Measurements from ENCODE around the gene SLF1.
"Not testable (repeated sequence)": the region's sequence is repeated elsewhere in the genome, so short reads cannot be mapped to it uniquely, and the experiment has no call there.

Gene SLF1

DNA sequence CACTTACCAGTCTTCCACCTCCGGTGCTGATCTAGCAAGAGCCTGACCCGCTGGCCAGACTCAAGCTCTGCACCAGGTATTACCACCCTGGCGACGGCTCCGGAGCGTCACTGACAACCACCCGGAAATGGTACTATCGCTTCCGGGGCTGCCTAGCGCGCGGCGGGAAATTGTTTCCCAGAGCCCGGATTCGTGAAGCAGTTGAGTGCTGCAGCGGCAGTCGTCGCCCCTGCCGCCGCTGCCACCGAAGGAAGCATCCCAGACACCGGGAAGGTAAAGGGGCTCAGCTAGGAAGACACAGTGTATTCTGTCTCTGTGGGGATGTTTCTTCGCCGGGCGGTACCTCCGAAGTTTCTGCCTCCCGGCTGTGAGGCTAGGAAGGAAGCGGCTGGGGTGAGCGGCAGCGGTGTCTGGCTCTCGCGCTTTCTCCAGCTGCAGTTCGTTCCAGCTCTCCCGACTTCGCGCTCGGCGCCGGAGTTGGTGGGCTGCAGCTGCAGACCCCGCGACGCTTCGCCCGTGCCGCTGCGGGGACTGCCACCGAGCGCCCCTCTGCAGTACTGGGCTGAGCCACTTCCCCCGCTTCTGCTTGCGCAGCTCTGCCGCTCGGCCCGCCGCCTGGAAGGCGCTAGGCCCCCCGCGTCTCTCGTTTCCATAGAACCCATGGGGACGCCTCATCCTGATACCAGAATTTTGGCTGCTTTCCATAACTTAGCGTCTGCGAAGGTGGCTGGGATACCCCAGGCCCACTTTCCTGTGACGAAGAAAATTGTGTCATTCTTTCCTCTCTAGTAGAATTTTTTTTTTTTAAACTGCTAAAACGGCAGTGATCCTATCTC is at the start of gene SLF1, which contains the start of gene KIAA0825:
TSS of gene SLF1 (plus strand) at position 177 of the 836 bp plus-strand sequence. CDS start 10,142 bp downstream, outside the sequence.
TSS of gene KIAA0825 (minus strand) at position 112 of the 836 bp plus-strand sequence. CDS start 81,478 bp downstream, outside the sequence.
- DNase-seq = peak; percentile 58

DNA sequence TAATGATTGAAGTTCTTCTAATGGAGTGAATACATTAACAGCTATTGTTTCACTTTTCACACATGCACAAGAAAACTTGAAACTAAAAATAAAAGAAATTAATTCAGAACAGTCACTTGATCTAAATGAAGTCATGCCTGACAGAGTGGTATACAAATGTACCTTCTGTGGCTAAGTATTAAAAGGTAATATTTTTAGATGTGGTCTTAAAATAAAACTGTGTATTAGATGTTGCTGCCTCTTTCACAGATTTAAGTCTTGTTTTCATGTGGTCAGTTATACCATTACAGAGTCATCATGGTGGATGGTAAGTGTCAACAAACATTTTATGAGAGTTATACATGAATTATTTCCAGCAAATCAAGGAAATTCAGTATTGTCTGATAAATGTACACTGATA is 47.1 kb upstream of the SLF1 start:
- DNase-seq = no peak

DNA sequence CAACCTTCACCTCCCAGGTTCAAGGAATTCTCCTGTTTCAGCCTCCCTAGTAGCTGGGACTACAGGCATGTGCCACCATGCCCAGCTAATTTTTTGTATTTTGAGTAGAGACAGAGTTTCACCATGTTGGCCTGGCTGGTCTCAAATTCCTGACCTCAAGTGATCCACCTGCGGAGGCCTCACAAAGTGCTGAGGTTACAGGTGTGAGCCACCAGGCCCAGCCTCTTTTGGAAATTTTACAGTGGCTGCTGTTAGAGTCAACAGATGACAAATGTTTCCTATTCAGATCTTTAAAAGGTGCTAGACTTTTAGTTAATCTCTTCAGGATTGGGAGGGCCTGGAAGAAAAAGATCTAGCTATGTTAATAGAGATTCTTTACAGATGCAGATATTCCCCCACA is 45.1 kb upstream of the SLF1 start:
- not testable (repeated sequence) for DNase-seq

DNA sequence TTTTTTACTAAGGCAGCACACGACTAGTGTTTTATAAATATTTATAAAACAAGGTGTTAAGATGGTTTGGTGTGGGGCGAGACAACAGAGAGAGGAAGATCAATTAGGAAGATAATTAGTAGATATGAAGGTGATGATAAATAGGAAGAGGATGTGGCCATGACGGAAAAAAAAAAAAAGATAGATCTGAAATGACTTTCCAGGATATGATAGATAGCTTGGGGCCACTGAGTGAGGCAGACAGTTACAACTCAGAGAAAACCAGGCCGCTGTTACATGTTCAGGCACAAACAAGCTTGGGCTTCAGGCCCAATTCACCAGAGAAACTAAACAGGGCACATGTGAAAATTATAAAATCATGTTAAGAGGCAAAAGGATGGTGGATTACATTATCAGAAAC is 43.3 kb upstream of the SLF1 start:
- DNase-seq = no peak

DNA sequence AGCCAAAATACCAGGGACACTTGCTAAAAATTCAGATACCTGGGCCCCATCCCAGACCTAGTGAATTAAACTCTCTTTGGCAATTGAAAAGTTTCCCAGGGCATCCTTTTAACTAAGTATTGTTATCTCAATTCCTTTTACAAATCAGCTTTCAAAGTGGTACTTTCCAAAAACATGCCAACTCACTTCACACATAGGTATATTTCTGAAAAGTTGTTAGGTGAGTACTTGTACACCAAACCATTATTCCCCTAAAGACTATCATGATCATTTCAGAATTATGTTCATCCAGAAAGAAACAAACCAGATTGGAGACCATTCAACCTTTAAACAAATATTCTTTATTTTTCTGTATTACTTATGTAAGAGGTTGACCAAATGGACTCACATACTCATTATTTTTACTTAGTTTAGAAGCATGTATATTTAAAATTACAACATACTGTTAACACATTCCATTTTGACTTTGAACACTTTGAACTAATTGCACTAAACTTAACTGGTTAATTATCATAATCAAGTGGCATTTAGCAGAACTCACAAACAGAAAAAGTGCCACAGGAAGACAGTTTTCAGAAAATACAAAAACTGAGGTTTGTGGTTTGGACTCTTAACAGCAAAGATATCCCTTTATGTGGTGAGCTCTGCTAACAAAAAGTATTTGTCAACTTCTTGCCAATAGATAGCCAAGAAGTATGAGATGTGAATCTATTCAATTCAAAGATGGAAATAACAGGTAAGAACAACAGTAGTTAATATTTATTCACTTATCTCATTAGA is 40.8 kb upstream of the SLF1 start:
- no peak for DNase-seq

DNA sequence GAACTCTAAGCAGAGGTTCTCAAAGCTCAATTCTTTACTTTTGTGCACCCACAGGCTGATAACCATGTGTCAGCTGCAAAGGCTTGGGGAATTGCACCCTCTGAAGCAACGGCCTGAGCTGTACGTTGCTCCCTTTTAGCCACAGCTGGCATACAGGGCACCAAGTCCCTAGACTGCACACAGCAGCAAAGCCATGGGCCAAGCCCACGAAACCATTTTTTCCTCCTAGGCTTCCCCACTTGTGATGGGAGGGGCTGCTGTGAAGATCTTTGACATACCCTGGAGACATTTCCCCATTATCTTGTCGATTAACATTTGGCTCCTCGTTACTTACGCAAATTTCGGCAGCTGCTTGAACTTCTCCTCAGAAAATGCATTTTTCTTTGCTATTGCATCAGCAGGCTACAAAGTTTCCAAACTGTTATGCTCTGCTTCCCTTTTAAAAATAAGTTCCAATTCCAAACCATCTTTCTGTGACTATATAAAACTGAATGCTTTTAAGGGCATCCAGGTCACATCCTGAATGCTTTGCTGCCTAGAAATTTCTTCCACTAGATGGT is 23.1 kb upstream of the SLF1 start:
- DNase-seq = no peak

DNA sequence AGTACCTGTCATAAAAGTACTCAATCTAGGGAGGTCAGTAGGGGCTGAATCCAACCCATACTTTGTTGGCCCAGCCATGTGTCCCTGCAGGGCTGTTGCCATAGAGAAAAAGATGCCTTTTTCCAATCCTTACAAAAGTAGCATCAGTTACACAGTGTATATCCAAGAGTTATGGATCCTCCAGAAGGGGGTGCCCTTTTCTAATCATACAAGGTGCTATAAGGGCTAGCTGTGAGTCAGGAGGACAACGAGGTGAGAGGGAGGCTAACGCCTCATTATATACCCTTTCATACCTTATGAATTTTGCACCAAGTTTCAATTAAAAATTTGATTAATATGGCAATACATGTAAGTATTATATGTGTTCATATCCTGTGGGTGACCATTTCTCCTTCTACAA is 4.9 kb upstream of the SLF1 start:
- DNase-seq = no peak

DNA sequence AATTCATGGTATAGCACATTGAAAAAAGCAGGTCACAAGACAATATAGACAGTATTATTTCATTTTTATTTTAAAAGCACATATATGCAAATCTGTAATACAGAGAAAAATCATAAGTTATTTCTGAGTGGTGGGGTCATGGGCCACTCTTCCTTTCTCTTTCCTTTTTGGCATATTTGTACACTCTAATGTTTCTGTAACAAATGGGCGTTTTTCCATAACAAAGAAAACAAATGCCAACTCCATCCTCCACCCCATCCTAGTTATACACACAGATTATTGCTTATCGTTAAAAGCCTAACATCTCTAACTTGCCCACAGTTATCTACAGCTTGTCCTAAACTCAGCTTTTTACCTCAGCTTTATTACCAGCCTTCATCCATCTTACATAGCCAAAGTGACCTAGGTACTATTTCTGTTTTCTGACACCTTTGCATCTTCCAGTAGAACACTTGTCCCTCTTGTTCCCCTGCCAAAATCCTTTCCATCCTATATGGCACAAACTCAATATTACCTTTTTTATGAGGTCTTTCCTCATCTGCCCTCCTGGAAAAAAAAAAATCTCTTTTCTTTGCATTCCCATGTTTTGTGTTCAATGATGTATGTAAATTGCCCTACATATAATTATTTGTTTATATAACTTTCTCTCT is 4.2 kb upstream of the SLF1 start:
- no peak for DNase-seq

DNA sequence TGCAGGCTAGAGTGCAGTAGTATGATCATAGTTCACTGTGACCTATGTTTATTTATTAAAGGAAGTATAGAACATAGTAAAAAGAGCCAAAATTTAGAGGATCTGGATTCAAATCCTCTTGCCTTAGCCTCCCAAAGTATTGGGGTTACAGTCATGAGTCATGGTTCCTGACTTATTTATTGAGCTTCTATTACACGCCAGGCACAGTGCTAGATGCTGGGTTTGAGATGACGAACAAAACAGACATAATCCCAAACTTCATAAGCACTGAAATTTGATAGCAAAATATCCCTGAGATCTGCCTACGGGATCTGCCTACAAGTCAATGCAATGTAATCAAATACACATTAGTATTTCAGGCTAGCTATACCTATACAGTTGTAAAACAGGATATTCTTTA is 2.6 kb upstream of the SLF1 start:
- DNase-seq = no peak

DNA sequence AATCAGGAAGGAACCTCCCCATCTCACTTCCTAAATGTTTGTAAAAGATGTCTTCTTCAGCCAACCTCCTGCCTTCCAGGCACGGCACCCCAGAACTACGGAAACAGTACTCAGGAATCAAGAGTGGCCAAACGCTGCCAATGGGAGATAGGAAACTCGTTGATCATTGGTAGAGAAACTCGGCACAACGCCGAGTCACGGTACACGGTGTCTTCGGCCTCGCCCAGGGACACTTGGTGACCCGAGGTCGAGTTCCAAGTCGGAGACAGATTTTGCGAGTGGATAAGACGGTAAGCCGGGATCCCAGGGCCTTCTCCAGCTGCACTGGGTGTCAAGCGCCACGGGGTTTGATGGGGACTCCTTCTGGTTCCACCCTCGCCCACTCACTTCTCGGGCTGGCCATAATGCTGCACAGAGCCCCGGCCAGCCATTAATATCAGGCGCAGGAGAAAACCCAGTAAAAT is 408 bp upstream of the SLF1 start:
- peak; percentile 5 for DNase-seq

DNA sequence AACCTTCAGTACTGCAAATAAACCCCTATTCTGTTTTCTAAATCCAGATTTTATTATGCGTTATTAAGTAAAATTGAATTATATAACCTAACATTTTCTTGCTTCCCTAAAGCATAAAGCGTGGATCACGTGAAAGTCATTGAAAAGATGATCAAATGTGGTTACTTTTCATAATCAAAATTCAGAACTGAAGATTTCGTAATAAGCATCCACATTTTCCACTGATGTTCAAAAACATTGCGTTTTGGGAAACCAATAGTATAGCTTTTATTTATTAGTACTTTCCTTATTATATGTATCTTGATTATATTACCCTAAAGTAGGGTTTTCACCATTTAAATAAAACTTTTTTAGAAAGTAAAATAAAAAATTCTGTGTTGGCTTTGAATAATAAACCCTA is 1.8 kb downstream of the SLF1 start:
- no peak for DNase-seq

DNA sequence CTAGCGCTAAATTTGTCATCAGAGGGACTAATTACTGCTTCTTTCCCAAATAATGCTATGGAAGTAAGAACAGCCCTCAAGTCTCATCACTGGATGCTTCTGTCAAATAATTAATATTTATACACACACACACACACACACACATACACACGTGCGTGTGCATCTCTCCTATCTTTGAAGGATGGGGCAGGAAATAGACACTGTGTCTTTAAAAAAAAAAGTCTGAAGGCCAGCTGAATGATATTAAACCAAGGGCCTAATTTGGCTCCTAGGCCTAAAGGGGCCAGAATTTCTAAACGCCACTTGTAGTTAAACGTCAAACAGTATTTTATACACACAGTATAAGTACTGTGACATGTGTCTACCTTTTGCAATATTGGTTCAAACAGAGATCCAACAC is 3.3 kb downstream of the SLF1 start:
- no peak for DNase-seq

DNA sequence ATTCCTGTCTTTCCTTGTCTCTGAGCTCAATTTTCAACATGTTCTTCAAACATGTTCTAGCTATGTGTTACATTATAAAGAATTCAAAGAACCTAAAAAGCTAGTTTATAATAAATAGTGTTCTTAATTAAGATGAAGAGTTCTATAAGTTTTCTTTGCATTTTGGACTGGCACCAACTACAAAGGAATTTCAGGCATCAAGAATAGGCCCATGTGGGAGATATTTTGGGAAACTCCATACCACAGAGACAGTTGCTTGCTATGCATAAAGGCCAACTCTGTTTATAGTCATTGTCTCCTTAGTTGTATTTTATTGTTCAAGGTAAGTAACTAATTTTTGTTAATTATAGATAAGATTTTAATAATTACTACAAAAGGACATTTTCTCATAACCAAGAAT is 4.5 kb downstream of the SLF1 start:
- no peak for DNase-seq

DNA sequence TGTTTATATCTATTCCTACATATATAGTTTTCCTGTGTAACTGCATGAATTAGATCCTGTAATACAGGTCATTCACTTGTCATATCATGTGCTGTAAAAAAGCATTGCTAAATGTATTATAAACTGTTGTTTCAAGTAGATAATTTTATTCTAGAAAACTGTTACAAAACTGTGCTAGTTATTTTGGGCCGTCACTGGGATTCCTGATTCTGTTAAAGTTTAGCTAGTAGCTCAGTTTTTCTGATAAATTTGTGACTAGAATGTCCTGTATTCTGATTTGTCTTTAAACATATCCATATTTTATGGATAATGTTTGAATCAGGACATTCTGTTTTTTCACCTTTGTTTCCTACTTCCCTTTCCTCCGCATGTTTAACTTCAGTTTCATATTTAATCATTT is 5.4 kb downstream of the SLF1 start:
- no peak for DNase-seq

DNA sequence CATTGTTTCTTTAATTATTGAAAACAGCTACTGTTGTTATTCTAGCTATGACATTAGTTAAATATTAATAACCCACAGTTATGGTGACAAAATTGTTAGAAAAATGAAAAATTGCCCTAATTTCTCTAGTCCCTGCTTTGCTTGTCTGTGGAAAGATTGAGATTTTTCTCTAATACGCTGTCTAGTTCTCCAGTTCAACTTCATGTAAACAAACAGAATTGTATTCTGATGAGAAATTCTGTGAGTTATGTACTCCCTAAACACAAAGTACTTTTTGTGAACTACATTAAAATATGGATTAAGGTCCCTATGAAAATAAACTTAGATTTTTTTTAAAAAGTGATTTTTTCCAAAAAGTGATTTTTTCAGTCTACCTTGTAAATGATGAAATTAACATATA is 8.7 kb downstream of the SLF1 start:
- DNase-seq = no peak

DNA sequence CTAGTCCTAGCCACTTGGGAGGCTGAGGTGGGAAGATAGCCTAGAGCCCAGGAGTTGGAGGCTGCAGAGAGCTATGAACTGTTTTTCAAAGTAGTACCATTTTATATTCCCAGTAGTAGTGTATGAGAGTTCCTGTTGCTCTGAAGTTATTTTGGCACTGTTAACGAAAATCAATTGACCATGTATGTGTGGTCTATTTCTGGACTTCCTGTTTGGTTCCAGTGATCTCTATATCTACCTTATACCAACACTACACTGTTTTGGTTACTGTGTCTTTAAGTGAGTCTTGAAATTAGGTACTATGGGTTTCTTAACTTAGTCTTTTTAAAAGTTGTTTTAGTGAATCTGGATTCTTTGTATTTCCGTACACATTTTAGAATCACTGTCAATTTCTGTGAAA is 13.6 kb downstream of the SLF1 start:
- no peak for DNase-seq

DNA sequence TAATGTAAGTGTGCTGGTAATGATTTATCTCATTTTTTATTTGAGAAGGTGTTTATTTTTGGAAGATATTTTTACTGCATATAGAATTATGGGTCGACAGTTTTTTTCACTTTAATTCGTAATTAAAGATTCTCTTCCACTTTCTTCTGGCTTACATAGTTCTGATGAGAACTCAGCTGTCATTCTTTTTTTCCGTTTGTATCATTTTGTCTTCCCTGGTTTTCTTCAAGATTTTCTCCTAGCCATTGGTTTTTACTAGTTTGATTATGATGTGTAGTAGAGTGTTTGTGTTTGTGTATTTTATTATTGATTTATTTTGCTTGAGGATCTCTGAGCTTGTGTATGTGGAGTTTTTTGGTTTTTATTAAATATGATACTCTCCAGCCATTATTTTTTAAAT is 21.7 kb downstream of the SLF1 start:
- no peak for DNase-seq

DNA sequence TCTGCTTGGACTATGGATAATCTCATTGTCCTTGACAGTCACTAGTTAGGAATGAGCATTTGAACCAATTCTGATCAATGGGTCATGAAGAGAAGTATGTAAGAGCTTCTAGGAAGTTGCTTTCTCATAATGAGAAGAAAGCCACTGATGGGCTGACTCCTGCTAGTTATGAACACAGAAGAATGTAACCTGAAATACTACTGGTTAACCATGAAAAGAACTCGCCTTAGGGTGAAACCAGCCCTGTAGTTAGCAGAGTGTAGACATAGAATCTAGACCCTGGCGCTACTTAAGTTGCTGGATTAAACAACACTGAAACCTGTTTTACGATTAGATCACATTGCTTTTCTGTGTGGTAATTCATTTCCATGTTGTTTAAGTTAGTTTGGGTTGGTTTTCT is 26.6 kb downstream of the SLF1 start:
- DNase-seq = no peak

DNA sequence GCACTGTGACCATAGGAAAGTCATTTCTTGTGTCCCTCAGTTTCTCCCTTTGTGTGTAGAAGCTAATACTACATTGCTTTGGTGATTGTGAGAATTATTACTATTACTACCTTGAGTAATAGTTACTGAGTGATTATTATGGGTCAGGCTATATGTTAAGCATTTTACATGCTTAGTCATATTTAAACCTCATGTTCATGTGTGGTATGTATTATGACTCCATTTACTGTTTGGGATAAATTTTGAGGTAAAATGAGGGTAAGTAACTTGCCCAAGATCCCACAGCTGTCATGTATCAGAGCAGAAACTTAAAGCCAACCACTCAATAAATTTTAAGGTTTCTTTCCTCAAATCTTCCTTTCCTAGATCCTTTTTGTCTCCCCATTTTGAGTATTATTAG is 28.3 kb downstream of the SLF1 start:
- DNase-seq = no peak

DNA sequence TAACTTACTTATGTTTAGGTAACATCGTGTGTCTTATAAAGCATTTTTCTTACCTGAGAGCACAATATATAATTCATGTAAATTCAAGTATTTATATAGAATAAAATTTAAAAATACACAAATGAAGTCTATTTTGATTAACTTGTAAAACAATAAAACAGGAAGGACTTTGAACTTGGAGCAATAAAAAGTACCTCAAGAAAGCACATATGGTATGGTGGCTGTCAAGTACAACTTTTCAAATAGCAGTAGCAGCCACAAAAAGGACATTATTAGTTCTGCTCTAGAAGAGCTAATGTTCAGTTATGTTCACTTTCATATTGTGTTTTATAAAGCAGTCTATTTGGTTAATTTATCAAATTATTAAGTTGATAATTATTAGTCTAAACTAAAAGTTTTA is 31.4 kb downstream of the SLF1 start:
- DNase-seq = no peak

DNA sequence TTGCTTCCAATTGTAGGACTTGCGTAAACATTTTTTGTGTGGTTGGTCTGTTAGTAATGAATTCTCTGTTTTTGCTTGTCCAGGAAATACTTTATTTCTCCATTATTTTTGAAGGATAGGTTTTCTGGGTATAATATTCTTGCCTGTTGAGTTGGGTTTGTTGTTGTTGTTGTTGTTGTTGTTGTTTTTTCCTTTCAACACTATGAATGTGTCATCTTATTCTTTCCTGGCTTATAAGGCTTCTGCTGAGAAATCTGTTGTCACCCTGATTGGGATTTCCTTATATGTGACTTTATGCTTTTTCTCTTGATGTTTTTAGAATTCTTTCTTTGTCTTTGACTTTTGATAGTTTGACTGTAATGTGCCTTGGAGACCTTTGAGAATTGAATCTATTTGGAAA is 39.8 kb downstream of the SLF1 start:
- DNase-seq = no peak

DNA sequence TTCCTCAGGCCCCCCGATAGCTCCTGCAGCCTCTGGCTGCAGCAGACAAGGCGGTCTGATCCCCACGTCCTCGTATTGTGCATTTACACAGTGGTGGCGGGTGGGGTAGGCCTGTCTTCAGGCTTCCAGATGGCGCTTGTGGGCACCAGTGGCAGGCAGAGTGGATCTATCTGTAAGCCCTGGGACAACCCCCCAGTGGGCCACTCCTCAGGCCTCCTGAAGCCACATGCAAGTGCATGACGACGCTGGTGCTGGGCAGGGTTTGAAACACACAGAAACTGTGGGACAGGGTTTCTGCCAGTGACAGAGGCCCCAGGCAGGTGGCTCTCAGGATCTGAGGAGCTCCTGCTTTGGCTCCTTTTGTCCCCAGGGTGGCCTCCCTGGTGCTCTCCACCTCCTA is 42.0 kb downstream of the SLF1 start:
- DNase-seq = no peak

DNA sequence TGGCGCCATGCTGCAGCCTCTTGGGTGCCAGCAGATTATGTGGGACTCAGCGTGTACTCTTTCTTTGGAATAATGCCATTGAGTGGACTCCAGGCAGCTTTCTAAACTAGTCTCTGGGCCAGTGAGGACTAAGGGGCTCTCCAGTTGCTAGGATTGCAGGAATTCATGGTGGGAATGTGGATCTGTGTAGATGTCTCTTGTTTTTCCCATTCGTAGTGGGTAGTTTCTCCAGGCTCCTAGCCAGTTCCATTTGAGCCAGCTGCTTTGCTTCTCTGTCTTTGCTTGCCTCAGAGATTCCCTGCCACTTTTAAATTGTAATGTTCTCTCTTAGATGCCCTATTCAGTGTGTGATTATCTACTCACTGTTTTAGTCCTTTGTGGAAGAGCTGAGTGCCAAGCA is 42.6 kb downstream of the SLF1 start:
- DNase-seq = no peak
